Motor neuron (in vitro differentiated cells): ENCODE results near the gene LRRC25. TPM values are rescaled to one million over a fixed set of nuclear protein-coding genes. Genes with fewer than 3 reads are reported as not detected.
"Not testable (repeated sequence)": the region's sequence is repeated elsewhere in the genome, so short reads cannot be mapped to it uniquely, and the experiment has no call there.

Experiments
- ATAC-seq, 8 experiments: fragments of 200-7000 bp; cut with Tn5 transposase; replicated peaks in 6 of 8; 2 replicates each; pipeline ENCODE4 v1.8.0; 2021; ENCODE audit warnings: mild to moderate bottlenecking in 8 of 8, moderate library complexity in 8 of 8
- H3K27ac ChIP-seq, 2 donors: fragments of 250-450 bp; sonication (Bioruptor Pico); 2 replicates each; pipeline ENCODE4 v1.9.0; 2021; ENCODE audit warnings: antibody characterized with exemption in 2 of 2, mild to moderate bottlenecking in 2 of 2, moderate library complexity in 1 of 2
- H3K4me1 ChIP-seq, 2 donors: fragments of 250-450 bp; sonication (Bioruptor Pico); replicated peaks in 1 of 2; 2 replicates each; pipeline ENCODE4 v1.6.1; 2021; ENCODE audit warnings: antibody characterized with exemption in 2 of 2, mild to moderate bottlenecking in 2 of 2, moderate library complexity in 1 of 2
- H3K4me3 ChIP-seq, 5 donors: fragments of 250-450 bp; sonication (Bioruptor Pico); 2 replicates each; pipeline ENCODE4 v1.9.0; 2021; ENCODE audit warnings: antibody characterized with exemption in 5 of 5, mild to moderate bottlenecking in 5 of 5, moderate library complexity in 4 of 5
- WGBS, 10 experiments: fragments of 450-650 bp; shearing (Covaris generic); methylation state at CpG; one replicate each; pipeline ENCODE4 v1.0.0; 2022; 5-methylcytosine and 5-hydroxymethylcytosine counted together
- in situ Hi-C, 9 experiments: fragments of 400-800 bp; cut with MboI; loops; one replicate each; pipeline ENCODE4 v1.15.0; 2021; ENCODE audit warnings: low sequenced_read_pairs in 9 of 9, low pct_unique_long_range_greater_than_20kb in 2 of 9; ENCODE audit not compliant: unreplicated experiment in 9 of 9
- total RNA-seq, 8 experiments: library from RNA; unstranded; fragments of 300-600 nt; gene quantifications; 2 replicates each; pipeline versions ENCODE4 v1.2.3 to v1.2.4, GENCODE V29; 2022

LRRC25 gene
- total RNA-seq, 8 experiments from 2014 or later = 0.14 to 2.1 (median 0.47) TPM

DNA sequence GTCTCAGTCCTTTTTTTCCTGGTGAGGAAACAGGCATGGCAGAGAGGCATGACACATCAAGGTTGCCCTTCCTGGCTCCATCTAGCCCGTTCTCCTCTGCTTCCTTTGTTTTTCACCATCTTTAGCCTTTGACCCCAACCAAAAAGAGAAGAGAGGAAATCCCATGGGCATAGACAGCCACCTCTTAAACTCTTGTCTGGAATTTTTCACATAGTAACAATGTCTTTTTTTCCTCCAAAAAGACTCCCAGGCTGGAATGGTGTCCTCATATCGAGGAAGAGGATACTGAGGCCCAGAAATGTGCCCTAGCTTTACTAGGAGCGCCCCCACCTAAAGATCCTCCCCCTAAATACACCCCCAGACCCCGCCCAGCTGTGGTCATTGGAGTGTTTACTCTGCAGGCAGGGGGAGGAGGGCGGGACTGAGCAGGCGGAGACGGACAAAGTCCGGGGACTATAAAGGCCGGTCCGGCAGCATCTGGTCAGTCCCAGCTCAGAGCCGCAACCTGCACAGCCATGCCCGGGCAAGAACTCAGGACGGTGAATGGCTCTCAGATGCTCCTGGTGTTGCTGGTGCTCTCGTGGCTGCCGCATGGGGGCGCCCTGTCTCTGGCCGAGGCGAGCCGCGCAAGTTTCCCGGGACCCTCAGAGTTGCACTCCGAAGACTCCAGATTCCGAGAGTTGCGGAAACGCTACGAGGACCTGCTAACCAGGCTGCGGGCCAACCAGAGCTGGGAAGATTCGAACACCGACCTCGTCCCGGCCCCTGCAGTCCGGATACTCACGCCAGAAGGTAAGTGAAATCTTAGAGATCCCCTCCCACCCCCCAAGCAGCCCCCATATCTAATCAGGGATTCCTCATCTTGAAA, 11.5 kb downstream of the LRRC25 start, which contains the start of gene GDF15:
Gene GDF15, plus strand, starts transcription at position 484 of the 868 bp plus-strand sequence. Its CDS starts 32 bp downstream, at position 516.
- Histone ChIP-seq H3K27ac (peak within 1 kb of the TSS; percentile 78 to 89), H3K4me3 (peak within 1 kb of the TSS; percentile 8 to 44 (median 28)), H3K4me1 (peaks cover 5 to 25% of the 10 kb centered on the region in 2 donors)
- in situ Hi-C loops = no loop called here
- WGBS, 10 experiments = 0 to 100% (median 50%) methylated on average over 1 to 7 of the region's 33 CpGs; no CpG with 5 or more reads in 3 of the 10 experiments
- ATAC-seq = peak; percentile 39 to 86 (median 77)

DNA sequence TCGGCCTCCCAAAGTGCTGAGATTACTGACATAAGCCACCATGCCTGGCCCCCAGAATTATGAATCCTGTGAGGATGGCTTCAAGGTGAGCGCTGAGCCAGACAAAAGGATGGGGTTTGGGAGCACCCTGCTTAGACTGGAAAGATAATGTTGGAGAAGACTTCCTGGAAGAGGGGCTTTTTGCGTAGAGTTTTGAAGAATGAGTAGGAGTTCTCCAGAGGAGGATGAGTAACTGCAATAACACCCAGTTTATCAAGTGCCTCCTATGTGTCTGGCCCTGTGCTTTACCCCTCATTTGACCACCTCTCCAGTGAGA, 12.1 kb downstream of the LRRC25 start:
- in situ Hi-C loops = no loop called here
- no peak overlapping the region for H3K4me3 ChIP-seq
- 80 to 100% (median 100%) methylated on average over 1 to 2 of the region's 3 CpGs; no CpG with 5 or more reads in 5 of the 10 experiments for WGBS, 10 experiments
- H3K4me1 ChIP-seq = peaks cover 5 to 25% of the 10 kb centered on the region in 2 donors
- ATAC-seq = no peak
- no peak overlapping the region for H3K27ac ChIP-seq

DNA sequence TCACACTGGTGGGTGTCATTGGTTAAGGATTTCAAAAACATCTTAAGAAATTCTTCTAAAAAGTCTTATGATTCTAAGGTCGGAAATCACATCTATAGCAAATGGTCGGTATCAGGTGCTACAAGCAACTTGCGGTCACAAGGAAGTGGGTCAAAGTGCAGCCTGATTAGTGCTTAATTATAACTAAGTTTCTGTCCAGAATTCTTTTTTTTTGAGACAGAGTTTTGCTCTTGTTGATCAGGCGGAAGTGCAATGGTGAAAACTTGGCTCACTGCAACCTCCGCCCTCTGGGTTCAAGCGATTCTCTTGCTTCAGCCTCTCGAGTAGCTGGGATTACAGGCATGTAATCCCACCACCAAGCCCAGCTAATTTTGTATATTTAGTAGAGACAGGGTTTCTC, 12.6 kb downstream of the LRRC25 start:
- Histone ChIP-seq H3K27ac (no peak overlapping the region), H3K4me3 (no peak overlapping the region), H3K4me1 (peaks cover 5 to 25% of the 10 kb centered on the region in 2 donors)
- 75 to 100% (median 92%) methylated on average over 1 to 7 of the region's 7 CpGs; no CpG with 5 or more reads in 2 of the 10 experiments for WGBS, 10 experiments
- in situ Hi-C loops = no loop called here
- no peak for ATAC-seq

DNA sequence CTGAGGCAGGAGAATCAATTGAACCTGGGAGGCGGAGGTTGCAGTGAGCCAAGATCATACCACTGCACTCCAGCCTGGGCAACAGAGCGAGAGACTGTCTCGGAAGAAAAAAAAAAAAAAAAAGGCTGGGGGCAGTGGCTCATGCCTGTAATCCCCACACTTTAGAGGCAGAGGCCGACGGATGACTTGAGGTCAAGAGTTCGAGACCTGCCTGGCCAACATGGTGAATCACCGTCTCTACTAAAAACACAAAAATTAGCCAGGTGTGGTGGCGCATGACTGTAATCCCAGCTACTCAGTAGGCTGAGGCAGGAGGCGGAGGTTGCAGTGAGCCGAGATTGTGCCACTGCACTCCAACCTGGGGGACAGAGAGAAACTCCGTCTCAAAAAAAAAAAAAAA, 13.8 kb downstream of the LRRC25 start:
- H3K27ac ChIP-seq, ATAC-seq, in situ Hi-C loops, H3K4me3 ChIP-seq: not testable (repeated sequence)
- peaks cover 5 to 25% of the 10 kb centered on the region in 2 donors for H3K4me1 ChIP-seq
- WGBS, 10 experiments = 77 to 93% (median 89%) methylated on average over 3 to 7 of the region's 11 CpGs; no CpG with 5 or more reads in 3 of the 10 experiments

DNA sequence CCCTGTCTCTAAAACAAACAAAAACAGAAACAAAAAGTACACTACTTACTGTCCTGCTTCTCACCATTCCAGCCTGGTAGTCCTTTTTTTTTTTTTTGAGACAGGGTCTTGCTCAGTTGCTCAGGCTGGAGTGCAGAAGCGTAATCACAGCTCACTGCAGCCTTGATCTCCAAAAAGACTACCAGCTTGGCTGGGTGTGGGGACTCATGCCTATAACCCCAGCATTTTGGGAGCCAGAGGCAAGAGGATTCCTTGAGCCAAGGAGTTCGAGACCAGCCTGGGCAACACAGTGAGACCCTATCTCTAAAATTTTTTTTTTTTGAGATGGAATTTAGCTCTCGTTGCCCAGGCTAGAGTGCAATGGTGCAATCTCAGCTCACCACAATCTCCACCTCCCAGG, 16.6 kb downstream of the LRRC25 start:
- Histone ChIP-seq H3K4me3 (no peak overlapping the region), H3K27ac (peak overlapping the region in 1 of 2 donors; percentile 28), H3K4me1 (peaks cover 2 to 6% of the 10 kb centered on the region in 2 donors)
- ATAC-seq = no peak
- WGBS, 10 experiments = 0 to 100% (median 92%) methylated on average over 1 to 3 of the region's 3 CpGs; no CpG with 5 or more reads in 3 of the 10 experiments
- in situ Hi-C loops = no loop called here

DNA sequence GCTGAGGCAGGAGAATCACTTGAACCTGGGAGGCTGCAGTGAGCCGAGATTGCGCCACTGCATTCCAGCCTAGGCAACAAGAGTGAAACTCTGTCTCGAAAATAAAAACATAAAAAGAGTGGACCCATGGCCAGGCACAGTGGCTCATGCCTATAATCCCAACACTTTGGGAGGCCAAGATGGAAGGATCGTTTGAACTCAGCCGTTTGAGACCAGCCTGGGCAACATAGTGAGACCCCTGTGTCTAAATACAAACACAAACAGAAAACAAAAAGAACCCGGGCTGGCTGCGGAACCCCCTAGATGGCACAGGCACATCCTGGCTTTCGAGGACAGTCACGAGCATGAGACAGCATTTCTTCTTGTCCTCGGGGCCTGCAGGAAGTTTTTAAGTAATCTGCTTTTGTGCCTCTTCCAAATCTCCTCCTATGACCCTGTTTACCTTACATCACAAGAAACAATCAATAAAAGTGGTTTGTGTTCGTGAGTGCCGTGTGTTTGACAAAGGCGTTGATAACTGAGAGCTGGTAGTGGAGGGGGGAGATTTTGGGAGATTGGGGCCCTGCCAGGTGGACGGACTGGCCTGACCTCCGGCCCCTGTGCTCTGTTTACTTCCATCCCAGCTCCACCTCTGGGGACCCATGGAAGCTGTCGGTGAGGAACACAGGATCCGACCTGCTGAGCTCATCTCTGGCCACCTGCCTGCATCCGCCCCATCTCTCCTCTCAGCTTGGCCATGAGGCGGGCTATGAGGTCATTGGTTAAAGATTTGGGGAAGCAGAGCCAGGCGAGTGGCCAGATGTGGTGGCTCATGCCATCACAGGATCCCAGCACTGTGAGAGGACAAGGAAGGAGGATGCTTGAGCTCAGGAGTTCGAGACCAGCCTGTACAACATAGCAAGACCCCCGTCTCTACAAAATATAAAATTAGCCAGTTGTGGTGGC, 17.3 kb downstream of the LRRC25 start:
- peak; percentile 28 to 80 (median 57) for ATAC-seq
- in situ Hi-C loops = no loop called here
- Histone ChIP-seq H3K27ac (peak overlapping the region in 1 of 2 donors; percentile 28), H3K4me1 (peaks cover 0 to under 1% of the 10 kb centered on the region in 2 donors), H3K4me3 (no peak overlapping the region)
- 34 to 87% (median 73%) methylated on average over 3 to 17 of the region's 22 CpGs; no CpG with 5 or more reads in 1 of the 10 experiments for WGBS, 10 experiments

DNA sequence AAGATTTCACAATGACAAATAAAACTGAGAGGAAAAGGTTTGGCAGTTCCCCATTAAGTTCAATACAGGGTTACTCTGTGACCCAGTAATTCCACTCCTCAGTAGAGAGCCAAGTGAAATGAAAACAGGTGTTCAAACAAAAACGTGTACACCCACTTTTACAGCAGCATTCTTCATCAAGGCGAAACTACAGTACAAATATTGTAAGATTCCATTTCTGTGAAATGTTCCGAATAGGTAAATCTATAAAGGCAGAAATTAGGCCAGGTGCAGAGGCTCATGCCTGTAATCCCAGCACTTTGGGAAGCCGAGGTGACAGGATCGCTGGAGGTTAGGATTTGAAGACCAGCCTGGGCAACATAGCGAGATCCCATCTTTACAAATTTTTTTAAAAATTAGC, 20.4 kb downstream of the LRRC25 start:
- no peak overlapping the region for H3K4me3 ChIP-seq
- peaks cover 13 to 15% of the 10 kb centered on the region in 2 donors for H3K4me1 ChIP-seq
- in situ Hi-C loops = no loop called here
- 59 to 100% (median 86%) methylated on average over 1 to 6 of the region's 6 CpGs; no CpG with 5 or more reads in 1 of the 10 experiments for WGBS, 10 experiments
- no peak for ATAC-seq
- no peak overlapping the region for H3K27ac ChIP-seq

DNA sequence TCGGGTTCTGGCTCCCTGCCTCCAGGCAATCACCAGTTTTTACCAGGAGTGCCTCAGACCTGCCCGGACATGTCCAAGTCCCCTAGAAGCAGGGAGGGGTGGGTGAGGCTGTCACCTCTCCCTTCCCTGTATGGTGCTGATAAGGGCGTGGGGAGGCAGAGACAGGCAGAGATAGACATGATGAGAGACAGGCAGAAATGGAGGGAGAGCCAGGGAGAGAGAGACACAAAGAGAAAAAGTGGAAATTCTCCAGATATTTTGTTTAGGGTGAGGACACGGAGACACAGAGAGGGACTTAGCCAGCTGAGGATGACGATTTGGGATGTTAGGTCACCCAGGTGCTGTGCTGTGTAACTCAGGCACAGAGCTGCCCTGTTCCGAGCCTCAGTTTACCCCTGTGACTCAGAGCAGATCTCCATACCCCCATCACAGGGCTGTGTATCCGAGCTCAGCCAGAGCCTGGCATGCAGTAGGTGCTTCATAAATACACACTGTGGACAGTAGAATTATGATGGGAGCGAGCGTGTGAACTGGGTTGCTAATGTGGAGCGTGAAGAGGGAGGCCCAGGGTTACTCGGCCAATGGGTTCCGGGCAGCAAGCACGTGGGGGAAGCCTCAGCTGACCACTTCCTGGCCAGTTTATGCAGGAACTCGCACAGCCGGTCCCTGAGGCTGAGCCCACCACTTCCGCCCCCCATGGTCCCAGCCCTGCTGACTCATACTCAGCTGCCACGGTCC, 23.4 kb downstream of the LRRC25 start:
- Histone ChIP-seq H3K27ac (peak overlapping the region; percentile 47 to 83), H3K4me3 (no peak overlapping the region), H3K4me1 (peaks cover 13 to 18% of the 10 kb centered on the region in 2 donors)
- peak; percentile 85 to 99 (median 98) for ATAC-seq
- WGBS, 10 experiments = 0 to 61% (median 32%) methylated on average over 1 to 8 of the region's 17 CpGs; no CpG with 5 or more reads in 3 of the 10 experiments
- in situ Hi-C loops = no loop called here

DNA sequence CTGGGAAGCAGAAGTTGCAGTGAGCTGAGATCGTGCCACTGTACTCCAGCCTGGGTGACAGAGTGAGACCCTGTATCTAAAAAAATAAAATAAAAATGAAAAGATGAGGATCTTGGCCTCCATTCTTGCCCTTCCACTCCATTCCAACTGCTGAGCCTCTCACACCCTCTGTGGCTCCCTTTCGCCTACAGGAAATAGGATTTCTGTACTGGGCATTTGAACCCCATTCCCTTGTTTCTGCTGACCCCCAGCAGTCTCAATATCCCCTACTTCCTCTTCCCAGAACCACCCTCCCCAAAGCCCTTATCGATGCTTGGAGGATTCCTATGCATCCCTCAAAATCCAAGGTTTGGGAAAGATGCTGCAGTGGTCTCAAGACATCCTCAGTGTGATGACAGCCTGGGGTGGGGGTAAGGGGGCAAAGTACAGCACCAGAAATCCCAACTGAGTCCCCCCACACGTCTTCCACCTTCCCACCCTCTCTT, 24.0 kb downstream of the LRRC25 start:
- Histone ChIP-seq H3K4me3 (no peak overlapping the region), H3K27ac (peak overlapping the region; percentile 47 to 83), H3K4me1 (peaks cover 13 to 24% of the 10 kb centered on the region in 2 donors)
- ATAC-seq = no peak
- WGBS, 10 experiments = 56 to 100% (median 100%) methylated on average over 1 to 3 of the region's 4 CpGs; no CpG with 5 or more reads in 5 of the 10 experiments
- in situ Hi-C loops = no loop called here

DNA sequence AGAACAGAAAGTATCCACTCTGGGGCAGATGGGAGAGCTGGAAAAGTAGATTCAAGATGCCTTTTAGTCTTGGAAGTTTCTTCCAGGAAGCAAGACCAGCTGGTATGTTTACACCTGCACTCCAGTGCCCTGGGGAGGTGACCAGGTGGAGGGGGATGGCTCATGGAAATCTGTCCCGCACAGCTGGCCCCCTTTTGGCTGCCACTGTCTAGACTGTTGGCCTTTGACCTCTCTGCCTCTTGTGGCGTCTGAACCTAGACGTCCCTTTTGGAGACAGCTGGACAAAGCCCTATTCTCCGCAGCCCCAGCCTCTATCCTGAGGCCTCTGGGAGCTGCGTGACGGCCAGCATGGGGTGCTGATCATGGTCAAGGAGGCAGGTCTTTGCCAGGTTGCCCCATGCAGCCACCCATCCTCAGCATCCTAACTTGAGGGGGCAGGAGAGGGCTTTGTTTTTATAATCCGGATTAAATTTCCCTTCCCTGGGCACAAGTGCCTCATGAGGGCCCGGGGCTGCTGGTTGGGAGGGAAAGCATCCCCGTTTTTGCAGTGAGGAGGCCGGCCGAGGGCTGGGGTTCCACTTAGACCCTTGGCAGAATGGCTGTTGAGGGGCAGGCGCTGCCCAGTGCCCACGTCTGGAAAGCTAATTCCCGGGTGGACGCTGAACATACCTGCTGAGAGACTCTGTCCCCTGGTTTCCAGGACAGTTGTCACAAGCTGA, 28.8 kb downstream of the LRRC25 start:
- in situ Hi-C loops = no loop called here
- 38 to 100% (median 77%) methylated on average over 1 to 4 of the region's 15 CpGs; no CpG with 5 or more reads in 3 of the 10 experiments for WGBS, 10 experiments
- H3K4me1 ChIP-seq = peaks cover 28 to 33% of the 10 kb centered on the region in 2 donors
- ATAC-seq = no peak
- H3K4me3 ChIP-seq = no peak overlapping the region
- peak overlapping the region in 1 of 2 donors; percentile 50 for H3K27ac ChIP-seq

DNA sequence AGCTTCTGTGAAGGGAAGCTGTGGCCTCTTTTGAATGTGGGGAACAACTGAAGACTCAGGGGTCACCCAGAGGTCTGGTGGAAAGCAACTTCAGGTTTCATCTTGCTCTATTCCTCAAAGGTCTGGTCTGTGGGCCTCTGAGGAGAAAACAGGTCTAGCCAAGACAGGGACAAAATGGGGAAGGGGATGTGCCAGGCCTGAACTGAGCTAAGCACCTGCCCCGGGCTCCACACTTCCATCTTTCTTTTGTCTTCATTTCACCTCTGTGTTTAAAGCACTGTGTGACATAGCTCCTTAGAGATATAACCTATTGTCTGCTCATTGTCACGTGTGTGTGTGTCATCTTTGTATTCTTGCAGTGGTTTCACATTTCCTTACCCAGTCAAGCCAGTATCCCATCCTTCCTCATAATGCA, 31.4 kb downstream of the LRRC25 start:
- Histone ChIP-seq H3K4me3 (no peak overlapping the region), H3K27ac (peak overlapping the region; percentile 90 to 91), H3K4me1 (peaks cover 26 to 30% of the 10 kb centered on the region in 2 donors)
- 60 to 100% (median 92%) methylated on average over 1 to 2 of the region's 2 CpGs; no CpG with 5 or more reads in 2 of the 10 experiments for WGBS, 10 experiments
- no peak for ATAC-seq
- in situ Hi-C loops = no loop called here
